Measurements from ENCODE around the gene PEAK3.

GRCh38 chr19:2230807-2231533 is 51.0 kb downstream of the PEAK3 start:
- TF ChIP-seq POLR2A (IDR thresholded peaks at IDR 0.05): no peak
- no peak for TF ChIP-seq CTCF (IDR thresholded peaks at IDR 0.05)

Measured in uterus (tissue), 2 donors.